Activated CD4-positive, CD25-positive, alpha-beta regulatory T cell treated with anti-CD3 and anti-CD28 coated beads, Interleukin-2, amount 50 U/mL, for 16 hours (primary cell): ENCODE measurements around the gene VAV1.
"Not testable (repeated sequence)": the region's sequence is repeated elsewhere in the genome, so short reads cannot be mapped to it uniquely, and the experiment has no call there.

Experiments used
- DNase-seq: peaks from one replicate; pipeline ENCODE4 v3.0.0-alpha.2; 2020; ENCODE audit warnings: low read depth, low spot score

The VAV1 gene

GRCh38 chr19:6787393-6787792, 14.9 kb downstream of the VAV1 start:
- no peak for DNase-seq

- no peak for DNase-seq
Observed at GRCh38 chr19:6788896-6789295, 16.4 kb downstream of the VAV1 start.

- DNase-seq = no peak
Observed at GRCh38 chr19:6790194-6791128, 18.0 kb downstream of the VAV1 start.

- no peak for DNase-seq
Observed at GRCh38 chr19:6791237-6791636, 18.7 kb downstream of the VAV1 start.

- DNase-seq = no peak
Observed at GRCh38 chr19:6793411-6793810, 20.9 kb downstream of the VAV1 start.

- no peak for DNase-seq
Observed at GRCh38 chr19:6793973-6794372, 21.5 kb downstream of the VAV1 start.

GRCh38 chr19:6794686-6795431, 22.4 kb downstream of the VAV1 start:
- no peak for DNase-seq

- no peak for DNase-seq
Observed at GRCh38 chr19:6796278-6796677, 23.8 kb downstream of the VAV1 start.

GRCh38 chr19:6797646-6798045, 25.1 kb downstream of the VAV1 start:
- DNase-seq = no peak

- not testable (repeated sequence) for DNase-seq
Observed at GRCh38 chr19:6800160-6800790, 27.8 kb downstream of the VAV1 start.

- no peak for DNase-seq
Observed at GRCh38 chr19:6800991-6801484, 28.5 kb downstream of the VAV1 start.

- DNase-seq = peak; percentile 62
Observed at GRCh38 chr19:6801485-6802086, 29.1 kb downstream of the VAV1 start.

- DNase-seq = peak; percentile 39
Observed at GRCh38 chr19:6802336-6803035, 30.0 kb downstream of the VAV1 start.

GRCh38 chr19:6803036-6803404, 30.5 kb downstream of the VAV1 start:
- no peak for DNase-seq

- DNase-seq = no peak
Observed at GRCh38 chr19:6806488-6806887, 34.0 kb downstream of the VAV1 start.

- no peak for DNase-seq
Observed at GRCh38 chr19:6807291-6807690, 34.8 kb downstream of the VAV1 start.

GRCh38 chr19:6808494-6808893, 36.0 kb downstream of the VAV1 start:
- no peak for DNase-seq

- no peak for DNase-seq
Observed at GRCh38 chr19:6809262-6809661, 36.8 kb downstream of the VAV1 start.

GRCh38 chr19:6811378-6811777, 38.9 kb downstream of the VAV1 start:
- no peak for DNase-seq

- DNase-seq = no peak
Observed at GRCh38 chr19:6811906-6812305, 39.4 kb downstream of the VAV1 start.

- DNase-seq = no peak
Observed at GRCh38 chr19:6812612-6813011, 40.1 kb downstream of the VAV1 start.
